ENCODE data around the gene COX17. TPM values are rescaled to one million over a fixed set of nuclear protein-coding genes. Genes with fewer than 3 reads are reported as not detected.

The COX17 gene
- total RNA-seq, 1 donor from 2014 or later: 31.0 TPM

DNA sequence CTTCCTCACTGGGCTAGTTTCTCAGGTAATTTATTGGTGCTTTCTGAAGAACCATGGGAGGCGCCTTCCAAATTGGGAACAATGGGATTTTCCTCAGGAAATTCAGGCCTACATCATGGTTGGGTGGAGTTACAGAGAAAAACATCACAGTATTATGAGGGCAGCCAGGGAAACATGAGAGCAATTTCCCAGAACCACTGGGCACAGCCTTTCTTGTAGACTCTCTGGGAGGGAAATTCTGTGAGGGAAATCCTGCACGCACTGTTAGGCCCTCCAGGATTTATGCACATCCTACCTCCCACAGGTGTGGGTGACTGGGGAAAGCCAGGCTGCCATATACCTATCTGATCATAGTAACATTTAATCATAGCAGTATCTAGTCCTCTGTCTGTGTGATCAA lies 30.0 kb downstream of the COX17 start:
- no peak for DNase-seq (ENCODE audit: low spot score)
- ATAC-seq: peak; percentile 10

DNA sequence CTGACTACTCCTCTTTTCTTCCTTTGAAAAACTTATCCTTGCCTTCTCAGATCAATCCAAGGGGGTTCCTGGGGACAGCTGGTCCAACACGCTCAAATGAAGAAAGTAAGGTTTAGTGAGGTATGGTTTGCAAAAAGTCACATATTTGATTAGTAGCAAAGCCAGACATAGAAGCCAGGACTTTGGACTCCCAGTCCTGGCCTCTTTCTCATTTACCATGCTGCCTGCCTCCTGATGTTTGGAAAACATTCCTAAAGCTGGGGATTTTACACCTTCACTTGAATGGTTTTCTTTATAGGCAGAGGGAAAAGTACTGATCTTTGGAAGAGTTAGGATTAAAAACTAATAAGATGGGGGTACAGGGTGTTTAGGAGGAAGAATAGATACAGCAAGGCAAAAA lies 31.4 kb downstream of the COX17 start:
- no peak for DNase-seq (ENCODE audit: low spot score)
- ATAC-seq: peak; percentile 98

DNA sequence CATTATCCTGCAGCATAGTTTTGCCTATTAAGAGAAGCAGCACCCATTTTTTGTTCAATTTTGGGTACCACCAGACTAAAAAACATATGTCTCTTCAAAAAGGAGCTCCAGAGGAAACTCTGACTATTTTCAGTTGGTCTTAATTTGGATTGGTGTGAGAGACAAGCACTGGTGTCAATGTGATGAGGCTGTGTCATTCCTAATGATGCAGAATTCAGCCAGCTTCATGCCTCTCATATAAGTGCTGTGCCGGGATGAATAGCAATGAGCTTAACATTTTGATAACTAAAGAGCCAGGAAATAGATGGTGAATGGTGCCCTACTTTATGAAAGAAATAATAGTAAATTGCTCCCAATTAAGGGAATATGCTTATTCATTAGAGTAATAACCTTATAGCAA lies 32.7 kb downstream of the COX17 start:
- DNase-seq (ENCODE audit: low spot score): no peak
- ATAC-seq: no peak

DNA sequence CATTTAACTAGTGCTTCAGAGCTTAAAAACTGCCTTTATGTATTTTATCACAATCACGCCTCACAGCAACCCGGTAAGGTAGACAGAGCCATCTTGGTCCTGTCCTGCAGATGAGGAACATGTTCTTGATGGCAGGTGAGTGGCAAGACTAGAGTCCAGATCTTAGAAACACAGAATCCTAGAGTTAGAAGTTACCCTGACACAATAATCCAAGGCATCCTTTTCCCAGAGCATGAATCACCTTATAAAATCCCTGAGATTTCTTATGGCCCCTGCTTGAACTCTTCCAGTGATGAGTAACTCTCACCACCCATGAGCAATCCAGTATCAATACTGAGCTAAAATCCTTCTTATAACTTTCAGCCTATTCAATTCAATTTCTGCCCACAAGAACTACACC lies 33.7 kb downstream of the COX17 start:
- ATAC-seq (no peak), DNase-seq (ENCODE audit: low spot score) (no peak)

DNA sequence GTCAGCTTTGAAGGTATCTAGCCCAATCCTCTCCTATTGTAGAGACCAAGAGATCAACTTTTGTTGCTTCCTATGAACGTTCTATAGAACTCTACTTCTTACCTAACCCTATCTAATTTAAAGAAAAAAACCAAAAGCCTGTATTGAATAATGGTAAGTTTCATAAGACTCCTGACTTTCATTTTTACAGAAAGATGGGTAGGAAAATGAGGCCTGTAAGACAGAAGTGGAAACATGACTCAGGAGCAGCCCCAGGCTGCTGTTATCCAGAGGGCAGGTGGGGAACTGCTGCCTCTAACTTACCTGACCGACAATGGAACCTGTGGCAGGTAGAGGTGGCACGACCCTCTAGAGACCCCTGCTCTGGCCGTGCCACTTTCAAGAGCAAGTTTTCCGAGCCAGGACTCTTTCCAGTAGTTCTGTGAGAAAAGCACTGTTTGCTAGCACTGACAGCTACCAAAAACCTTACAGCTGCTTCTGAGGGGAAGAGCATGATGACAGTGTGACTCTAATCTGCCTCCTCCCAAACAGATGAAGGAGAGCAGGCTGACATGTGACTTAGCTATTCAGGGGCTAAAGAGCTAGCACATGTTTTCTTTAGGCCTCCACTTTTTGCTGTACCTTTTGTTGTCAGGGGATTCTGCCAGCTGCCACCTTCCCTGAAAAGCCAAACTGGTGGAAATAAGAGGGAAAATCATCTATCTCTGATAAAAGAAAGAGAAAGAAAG lies 34.3 kb downstream of the COX17 start:
- DNase-seq (ENCODE audit: low spot score) (no peak), ATAC-seq (no peak)

DNA sequence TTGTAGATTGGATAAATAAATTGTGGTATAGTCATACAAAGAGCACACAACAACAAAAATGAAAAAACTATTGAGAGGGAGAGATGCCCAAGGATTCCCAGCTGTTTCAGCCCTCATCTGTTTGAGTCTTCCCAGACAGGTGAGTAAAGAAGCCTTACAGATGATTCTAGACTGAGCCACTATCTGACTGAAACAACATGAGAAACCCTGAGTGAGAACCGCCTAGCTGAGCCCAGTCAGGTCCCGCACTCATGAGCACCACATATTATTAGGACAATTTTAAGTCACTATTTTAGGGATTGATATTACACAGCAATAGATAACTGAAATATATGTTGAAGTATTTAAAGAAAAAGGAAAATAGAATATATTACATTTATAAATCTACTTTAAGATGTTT lies 35.8 kb downstream of the COX17 start:
- no peak for DNase-seq (ENCODE audit: low spot score)
- no peak for ATAC-seq

DNA sequence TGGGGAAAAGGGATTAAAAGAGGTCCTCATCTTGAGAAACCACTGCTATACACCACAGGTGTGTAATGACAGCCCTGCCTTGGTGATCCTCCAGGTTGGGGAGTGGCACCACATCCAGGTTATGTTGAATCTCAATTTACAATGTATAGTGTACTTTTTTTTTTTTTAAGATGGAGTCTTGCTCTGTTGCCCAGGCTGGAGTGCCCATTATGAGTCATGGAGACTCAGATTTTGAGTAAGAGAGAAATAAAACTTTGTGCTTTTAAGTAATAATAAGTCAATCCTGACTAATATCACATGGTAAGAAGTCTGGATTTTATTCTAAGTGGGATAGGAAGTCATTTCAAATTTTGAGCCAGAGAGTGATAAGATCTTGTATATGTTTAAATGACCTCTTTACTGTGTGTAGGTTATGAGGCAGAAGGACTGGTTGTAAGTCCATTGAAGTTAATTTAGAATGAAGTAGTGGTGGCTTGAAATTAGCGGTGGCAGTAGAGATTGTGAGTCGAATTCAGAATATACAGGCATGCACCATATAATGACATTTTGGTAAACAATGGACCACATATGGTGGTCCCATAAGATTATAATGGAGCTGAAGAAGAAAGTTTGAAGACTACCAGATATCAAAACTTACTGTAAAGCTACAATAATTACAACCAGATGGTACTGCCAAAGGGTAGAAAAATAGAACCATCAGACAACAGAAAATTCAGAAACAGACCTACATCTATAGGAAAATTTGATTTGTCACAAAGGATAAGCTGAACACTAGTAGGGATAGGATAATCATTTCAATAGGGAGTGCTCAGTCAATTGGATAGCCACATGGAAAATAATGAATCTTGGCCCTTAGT lies 37.5 kb downstream of the COX17 start:
- DNase-seq (ENCODE audit: low spot score): no peak
- no peak for ATAC-seq

DNA sequence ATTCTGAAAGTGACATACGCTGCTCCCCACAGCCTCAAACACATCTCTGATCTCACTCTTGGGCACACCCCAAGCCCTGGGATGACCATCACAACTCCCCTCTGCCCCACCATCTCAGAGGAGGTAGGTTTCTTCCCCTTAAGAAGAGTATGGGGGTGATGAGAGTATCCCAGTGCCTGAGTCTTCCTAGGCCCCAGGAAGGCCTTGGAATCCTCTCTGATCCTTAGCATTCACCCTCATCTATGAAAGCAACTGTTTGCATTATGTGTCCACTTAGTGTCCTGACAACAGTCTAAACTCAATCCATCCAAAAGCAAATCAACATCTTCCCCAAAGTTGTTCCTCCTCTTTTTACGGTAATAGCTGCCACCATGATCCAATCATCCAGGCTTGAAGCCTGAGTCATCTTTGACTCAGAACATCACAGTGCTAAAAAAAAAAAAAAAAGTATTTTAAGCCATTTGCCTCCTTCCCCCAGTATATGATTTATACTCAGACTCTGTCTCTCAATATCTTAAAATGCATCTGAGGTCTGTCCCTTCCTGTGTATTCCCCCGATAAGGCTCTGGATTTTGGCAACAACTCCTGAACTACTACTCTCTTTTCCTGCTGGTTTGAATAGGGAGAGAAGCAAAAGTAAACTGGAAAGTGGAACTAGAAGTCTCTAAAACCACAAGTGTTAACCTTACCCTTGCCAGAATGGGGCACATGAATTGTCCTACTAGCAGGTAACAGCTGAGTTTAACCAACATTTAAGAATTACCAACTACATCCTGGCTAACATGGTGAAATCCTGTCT lies 39.3 kb downstream of the COX17 start:
- ATAC-seq (no peak), DNase-seq (ENCODE audit: low spot score) (no peak)

DNA sequence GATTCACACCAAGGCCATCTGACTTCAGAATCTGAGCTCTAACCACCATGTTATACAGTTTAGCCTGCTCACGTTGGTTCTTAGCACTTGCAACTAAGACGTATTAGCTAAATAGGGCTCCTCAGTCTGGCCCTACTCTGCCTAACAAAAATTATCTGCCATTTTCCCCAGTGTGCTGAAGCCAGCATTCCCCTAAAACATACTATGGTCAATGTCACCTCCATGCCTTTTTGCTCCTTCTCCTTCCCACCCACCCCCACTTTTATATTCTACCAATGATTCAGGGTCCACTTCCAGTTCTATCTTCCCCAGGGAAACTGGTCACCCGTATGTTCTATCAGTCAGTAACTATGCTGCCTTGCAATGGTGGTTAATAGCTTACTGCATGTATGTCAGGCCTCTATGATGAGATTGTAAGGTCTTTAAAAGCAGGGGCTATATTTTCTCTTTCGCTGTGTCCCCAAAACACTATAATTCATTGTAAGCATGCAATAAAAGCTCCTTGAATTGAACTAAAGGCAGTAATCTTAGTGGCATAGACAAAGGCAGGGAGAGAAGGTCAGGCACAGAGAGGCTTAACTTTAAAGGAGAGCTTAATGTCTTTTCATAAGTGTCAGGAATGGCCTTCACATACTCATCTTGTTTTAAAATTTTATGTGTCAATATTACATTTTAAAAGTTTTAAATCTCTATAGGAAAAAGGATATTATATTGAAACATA lies 40.2 kb downstream of the COX17 start:
- DNase-seq (ENCODE audit: low spot score) (no peak), ATAC-seq (no peak)

DNA sequence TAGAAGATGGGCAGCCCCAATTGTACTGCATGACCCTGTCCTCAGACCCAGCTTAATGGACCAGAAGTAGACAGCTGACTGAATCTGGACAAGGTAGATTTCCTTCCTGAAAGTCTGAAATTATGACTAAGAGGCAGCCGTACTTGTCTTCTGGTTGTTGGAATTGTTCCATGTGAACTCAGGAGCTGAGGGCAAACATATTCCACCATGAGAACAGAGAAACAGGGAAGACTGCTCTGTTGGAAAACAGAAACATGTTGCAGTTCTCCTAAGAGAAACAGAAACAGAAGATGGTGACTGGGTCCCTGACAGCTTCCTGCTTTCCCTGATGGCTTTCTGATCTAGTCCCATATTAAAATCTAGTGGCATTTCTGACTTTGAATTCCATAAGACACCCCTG lies 41.0 kb downstream of the COX17 start:
- no peak for ATAC-seq
- DNase-seq (ENCODE audit: low spot score): no peak

DNA sequence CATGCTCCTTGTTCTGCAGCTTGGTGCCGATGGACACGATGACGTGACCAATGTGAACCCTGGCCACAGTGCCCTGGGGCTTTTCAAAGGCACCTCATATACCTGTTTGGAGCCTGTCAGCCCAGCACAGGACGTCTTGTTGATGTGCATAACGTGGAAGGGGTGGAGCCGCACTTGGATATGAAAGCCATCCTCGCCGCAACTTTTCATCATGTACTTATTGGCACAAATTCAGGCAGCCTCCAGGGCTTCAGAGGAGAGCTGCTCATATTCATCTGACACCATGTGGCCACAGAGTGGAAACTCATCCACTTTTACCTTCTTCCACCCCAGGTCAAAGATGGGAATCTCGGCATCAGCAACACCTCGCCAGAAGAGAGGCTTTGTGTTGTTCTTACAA lies 41.5 kb downstream of the COX17 start:
- no peak for DNase-seq (ENCODE audit: low spot score)
- ATAC-seq: no peak

DNA sequence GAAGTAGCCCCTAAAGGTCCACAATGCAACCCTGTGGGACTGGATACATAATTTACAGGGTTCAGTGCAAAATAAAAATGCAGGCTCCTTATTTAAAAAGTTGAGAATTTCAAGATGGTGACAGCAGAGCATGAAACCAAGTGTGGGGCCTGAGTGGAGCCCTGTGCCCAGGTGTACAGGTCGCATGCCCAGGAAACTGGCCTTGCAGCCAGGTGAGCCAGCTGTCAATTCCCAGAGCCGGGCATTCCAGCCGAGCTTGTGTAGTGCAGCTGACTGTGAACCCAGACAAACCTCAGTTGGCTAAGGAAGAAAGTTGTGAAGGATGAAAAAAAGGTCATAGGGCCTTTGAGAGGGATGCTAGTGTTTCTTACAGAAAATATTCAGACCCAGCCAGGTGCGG lies 44.4 kb downstream of the COX17 start:
- ATAC-seq (no peak), DNase-seq (ENCODE audit: low spot score) (no peak)

DNA sequence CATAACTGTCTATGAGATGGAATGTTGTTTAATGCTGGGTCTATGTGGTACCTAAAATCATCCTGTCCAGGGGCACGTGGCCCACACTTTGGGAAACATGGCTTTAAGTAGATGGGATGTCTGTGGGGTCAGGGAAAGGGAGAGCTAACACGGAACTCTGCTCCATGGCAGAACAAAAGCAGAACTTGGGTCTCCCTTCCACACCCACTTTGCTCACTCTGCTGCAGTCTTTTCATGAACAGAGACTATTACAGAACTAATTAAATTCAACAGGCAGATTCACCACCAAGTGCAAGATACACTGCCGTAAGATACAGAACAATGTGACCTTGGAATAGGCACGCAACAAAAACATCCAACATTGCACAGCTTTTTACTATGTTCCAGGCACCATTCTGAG lies 45.0 kb downstream of the COX17 start:
- no peak for ATAC-seq
- no peak for DNase-seq (ENCODE audit: low spot score)

DNA sequence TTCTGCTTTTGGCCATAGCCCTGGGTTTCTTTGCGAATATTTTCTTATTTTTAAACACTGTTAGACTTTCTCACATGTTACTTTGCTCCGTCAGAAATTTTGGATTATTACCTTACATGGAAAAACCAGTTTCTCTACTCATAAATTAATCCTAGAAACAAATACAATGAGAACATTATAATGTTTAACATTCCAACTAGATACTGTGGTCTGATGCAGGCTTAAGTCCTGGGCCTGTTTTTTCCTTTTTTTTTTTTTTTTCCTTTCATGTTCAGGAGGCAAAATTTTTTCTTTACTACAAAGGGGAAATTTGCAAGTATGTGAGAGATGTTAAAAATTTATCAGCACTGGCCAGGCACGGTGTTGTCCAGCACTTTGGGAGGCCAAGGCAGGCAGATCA lies 45.7 kb downstream of the COX17 start:
- no peak for ATAC-seq
- DNase-seq (ENCODE audit: low spot score): no peak

DNA sequence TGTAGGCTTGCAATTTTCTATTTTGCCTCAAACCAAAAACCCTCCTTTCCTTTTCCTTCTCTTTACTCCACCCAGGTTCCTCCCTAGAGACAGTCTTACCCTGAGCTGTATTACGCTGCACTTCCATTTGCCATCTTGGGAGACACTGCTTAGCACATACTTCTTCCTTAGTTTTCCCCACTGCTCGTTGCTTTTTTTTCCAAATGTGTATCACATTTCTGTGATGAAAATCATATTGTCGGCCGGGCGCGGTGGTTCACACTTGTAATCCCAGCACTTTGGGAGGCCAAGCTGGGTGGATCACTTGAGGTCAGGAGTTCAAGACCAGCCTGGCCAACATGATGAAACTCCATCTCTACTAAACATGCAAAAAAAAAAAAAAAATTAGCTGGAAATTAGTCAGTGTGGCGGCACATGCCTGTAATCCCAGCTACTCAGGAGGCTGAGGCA lies 46.3 kb downstream of the COX17 start:
- no peak for ATAC-seq
- no peak for DNase-seq (ENCODE audit: low spot score)

DNA sequence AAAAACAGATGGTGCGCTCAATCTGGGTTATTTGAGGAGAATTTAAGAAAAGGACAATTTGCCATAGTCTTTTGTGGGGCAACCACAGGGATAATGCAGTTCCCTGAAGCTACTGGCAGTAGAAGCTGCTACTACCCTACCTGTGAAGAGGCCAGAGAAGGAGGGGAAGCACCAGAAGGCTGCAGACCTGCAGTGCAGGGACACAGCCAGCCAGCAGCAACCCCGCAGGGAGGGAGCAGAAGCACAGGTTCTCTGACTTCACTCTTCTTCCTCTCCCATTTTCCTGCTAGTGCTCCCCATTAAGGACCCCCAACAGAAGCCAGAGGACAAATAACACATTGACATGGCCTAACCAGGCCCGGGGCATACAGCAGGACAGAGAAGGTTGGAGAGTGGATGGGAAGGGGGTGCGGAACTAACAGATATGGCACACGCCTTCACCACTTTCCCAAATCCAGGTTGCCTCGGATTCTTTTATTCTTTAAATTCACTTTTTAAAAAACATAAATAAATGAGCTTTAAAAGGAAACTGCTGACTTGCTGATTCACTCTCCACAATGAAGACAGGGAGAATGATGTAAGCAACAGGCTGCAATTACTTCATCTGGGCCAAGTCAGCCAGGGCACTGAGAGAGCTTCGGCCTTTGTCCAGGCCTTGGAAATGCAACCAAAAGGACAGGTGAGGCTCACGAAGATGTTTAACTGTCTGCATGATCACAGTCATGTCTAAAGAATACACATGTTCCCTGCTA lies 46.9 kb downstream of the COX17 start:
- ATAC-seq (peak; percentile 91), DNase-seq (ENCODE audit: low spot score) (peak; percentile 57)

DNA sequence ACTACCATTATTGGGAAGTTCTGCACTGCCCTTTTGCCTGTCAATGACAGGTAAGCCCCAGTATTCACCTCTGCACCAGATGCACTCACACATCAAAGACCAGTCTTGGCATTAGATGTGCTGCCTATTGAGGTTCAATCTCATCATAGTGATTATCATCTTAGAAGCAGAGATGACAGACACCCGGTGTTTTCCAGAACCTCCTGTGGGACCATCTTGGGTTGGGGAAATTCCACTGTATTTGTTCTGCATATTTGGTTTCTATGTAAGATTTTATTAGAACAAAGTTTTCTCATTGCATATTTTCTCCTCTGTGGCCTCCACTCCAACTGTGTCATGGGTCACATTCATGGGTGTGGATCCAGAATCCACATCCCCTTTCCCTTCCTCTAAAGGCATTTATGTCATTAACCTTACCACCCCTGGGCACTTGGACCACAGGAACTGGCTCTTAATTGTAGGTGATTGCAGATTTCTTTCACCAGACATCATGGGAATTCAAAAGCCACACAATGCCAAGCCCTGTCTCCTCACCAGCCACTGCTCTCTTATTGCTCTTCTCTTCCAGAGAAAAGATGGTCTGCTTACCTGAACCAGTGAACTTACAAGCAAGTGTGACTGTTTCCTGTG lies 48.3 kb downstream of the COX17 start:
- ATAC-seq (no peak), DNase-seq (ENCODE audit: low spot score) (no peak)

DNA sequence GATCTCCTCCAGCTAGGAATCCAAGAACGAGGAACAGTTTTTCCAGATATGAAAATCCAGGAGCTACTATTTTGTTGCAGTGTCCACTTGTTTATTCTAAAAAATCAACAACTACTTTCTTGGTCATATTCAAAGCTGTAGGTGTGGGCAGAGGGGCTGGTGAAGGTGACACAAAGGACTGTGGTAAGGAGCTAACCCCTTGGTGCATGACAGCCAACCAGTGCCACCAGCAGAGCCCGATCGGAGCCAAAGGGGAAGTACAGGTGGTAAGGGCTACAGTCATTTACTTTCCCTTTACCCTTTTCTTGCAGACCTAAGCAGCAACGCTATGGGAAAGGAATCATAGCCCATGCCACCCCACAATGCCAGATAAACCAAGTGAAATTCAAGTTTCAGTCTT lies 48.8 kb downstream of the COX17 start:
- ATAC-seq: no peak

DNA sequence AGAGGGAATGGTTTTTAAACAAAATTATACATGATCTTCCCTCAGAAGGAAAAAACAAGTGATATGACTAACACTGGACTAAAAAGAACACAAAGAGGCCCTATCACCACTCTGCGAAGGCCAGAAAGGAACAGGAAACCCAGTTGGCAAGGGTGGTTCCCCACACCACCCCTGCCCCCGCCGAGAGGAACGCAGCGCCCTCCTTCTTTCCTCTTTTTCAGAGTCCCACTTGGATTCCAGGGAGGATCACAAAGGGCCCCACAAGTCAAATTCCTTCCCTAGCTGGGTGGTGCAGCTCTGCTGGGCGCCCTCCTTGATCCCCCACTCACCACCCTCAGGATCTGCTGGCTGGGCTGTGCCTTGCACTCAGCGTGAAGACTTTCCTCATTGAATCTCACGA lies 49.7 kb downstream of the COX17 start:
- peak; percentile 26 for ATAC-seq
- DNase-seq (ENCODE audit: low spot score): no peak

More for the DNA sequence above, 48.8 kb downstream of the COX17 start:
- no peak for DNase-seq (ENCODE audit: low spot score)

DNA sequence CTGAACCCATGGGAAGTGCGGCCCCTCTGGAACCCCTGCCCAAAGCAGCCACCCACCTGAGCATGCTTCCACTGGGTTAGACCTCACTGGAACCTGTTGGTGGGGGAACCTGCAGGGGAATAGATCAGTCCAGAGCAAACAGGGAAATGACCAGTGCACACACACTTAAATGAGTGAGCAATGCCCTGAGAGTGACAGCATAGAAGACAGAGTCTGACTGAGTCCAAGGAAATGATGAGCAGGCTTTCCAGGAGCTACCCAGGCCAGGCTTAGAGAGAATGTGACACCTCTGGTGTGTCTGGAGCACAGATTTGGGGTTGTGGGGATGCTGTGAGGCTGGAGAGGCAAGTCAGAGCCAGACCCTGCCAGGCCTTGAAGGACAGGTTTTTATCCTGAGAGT lies 51.0 kb downstream of the COX17 start:
- ATAC-seq (no peak), DNase-seq (ENCODE audit: low spot score) (no peak)

All from left lobe of liver (tissue), 2 donors.